Hepatocyte (in vitro differentiated cells): ENCODE measurements around the gene ADCY2.

Experiments used
- EZH2 ChIP-seq: fragments of 200-600 bp; sonication (generic); IDR thresholded peaks from 2 replicates; pipeline ENCODE4 v1.6.1; 2016; ENCODE audit warnings: antibody characterized with exemption, mild to moderate bottlenecking, borderline replicate concordance
- EZH2phosphoT487 ChIP-seq: fragments of 200-600 bp; sonication (generic); IDR thresholded peaks from one replicate; pipeline ENCODE4 v1.6.1; 2018; ENCODE audit warnings: antibody characterized with exemption, mild to moderate bottlenecking, low read depth, moderate library complexity; ENCODE audit not compliant: unreplicated experiment, severe bottlenecking
- TF ChIP-seq, protein P1 (sequence below): fragments of 200-600 bp; sonication (generic); IDR thresholded peaks from 2 replicates; pipeline ENCODE4 v1.5.1; 2016; ENCODE audit warnings: antibody characterized with exemption, mild to moderate bottlenecking; ENCODE audit not compliant: poor library complexity

DNA sequence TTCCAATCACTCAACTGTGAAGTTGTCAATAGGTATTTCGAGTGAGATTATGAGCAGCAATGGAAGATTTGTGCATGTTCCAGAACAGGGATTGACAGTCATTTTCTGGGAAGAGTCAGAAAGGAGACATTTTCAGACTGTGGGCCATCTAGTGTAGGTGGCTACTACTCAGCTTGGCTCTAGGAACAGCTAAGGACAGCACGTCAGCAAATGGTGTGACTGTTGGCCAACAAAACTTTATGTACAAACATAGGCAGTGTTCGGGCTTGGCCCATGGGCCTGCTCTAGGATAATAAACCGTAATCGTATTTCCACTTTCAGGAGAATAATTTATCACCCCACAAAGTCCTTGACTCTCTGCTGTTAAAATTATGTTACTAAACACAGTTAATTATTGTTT lies 143.6 kb downstream of the ADCY2 start:
- TF ChIP-seq, protein P1, sequence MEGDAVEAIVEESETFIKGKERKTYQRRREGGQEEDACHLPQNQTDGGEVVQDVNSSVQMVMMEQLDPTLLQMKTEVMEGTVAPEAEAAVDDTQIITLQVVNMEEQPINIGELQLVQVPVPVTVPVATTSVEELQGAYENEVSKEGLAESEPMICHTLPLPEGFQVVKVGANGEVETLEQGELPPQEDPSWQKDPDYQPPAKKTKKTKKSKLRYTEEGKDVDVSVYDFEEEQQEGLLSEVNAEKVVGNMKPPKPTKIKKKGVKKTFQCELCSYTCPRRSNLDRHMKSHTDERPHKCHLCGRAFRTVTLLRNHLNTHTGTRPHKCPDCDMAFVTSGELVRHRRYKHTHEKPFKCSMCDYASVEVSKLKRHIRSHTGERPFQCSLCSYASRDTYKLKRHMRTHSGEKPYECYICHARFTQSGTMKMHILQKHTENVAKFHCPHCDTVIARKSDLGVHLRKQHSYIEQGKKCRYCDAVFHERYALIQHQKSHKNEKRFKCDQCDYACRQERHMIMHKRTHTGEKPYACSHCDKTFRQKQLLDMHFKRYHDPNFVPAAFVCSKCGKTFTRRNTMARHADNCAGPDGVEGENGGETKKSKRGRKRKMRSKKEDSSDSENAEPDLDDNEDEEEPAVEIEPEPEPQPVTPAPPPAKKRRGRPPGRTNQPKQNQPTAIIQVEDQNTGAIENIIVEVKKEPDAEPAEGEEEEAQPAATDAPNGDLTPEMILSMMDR: no peak
- TF ChIP-seq EZH2phosphoT487 (no peak), EZH2 (no peak)
